ENCODE data around the gene ATF6. TPM values are rescaled to one million over a fixed set of nuclear protein-coding genes. Genes with fewer than 3 reads are reported as not detected.
"Not testable (repeated sequence)": the region's sequence is repeated elsewhere in the genome, so short reads cannot be mapped to it uniquely, and the experiment has no call there.

The ATF6 gene
- total RNA-seq, 2 donors from 2014 or later, result 14.4 to 19.8 TPM

DNA sequence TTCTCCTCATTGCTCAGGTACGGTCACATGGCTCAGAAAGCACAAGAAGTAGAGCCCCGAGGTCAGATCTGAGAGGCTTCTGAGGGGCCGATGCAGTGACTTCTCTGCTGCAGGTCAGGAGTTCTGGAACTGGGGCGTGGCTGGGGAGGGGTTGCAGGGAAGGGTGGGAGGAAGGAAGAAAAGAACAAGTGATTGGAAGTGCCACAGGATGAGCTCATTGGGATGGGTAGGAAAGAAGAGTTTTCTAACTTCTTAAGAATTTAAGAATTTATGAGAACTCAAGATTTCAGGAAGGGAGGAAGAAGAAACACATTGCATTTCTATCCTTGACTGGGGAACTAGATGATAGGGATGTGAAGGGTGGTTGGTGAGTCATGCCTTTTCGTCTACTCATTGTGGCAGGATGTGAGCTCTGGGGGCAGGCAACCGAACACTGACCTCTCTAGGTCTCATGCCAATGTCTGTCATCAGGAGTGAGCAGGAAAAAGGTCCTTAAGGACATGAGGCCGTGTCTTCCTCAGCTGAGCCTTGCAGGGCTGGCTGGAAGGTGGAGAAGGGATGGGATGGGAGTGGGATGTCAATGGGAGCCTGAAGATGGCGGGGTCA is 44.3 kb upstream of the ATF6 start:
- TF ChIP-seq, protein P1, sequence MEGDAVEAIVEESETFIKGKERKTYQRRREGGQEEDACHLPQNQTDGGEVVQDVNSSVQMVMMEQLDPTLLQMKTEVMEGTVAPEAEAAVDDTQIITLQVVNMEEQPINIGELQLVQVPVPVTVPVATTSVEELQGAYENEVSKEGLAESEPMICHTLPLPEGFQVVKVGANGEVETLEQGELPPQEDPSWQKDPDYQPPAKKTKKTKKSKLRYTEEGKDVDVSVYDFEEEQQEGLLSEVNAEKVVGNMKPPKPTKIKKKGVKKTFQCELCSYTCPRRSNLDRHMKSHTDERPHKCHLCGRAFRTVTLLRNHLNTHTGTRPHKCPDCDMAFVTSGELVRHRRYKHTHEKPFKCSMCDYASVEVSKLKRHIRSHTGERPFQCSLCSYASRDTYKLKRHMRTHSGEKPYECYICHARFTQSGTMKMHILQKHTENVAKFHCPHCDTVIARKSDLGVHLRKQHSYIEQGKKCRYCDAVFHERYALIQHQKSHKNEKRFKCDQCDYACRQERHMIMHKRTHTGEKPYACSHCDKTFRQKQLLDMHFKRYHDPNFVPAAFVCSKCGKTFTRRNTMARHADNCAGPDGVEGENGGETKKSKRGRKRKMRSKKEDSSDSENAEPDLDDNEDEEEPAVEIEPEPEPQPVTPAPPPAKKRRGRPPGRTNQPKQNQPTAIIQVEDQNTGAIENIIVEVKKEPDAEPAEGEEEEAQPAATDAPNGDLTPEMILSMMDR (conservative IDR thresholded peaks at IDR 0.05), result no peak
- H3K4me3 Mint-ChIP-seq, result no peak overlapping the region
- peaks cover 71% of the 10 kb centered on the region for H3K27me3 ChIP-seq (ENCODE audit: control insufficient read depth, insufficient read depth, low read length, poor library complexity, severe bottlenecking)
- no peaks in the 10 kb centered on the region for H3K9me3 Mint-ChIP-seq
- DNase-seq, result no peak
- H3K4me1 Mint-ChIP-seq, result peaks cover 6% of the 10 kb centered on the region
- H3K4me3 ChIP-seq (ENCODE audit: low read length), result no peak overlapping the region
- no peak overlapping the region for H3K27ac ChIP-seq (ENCODE audit: low read depth, low read length)
- 59 to 60% methylated on average over 7 to 8 of the region's 8 CpGs for WGBS, 2 experiments (ENCODE audit: insufficient coverage in 1 of 2, insufficient read length in 1 of 2)
- H3K4me1 ChIP-seq (ENCODE audit: control insufficient read depth, insufficient read depth, low read length), result no peaks in the 10 kb centered on the region
- H3K36me3 Mint-ChIP-seq (ENCODE audit: low read depth), result no peaks in the 10 kb centered on the region
- no peaks in the 10 kb centered on the region for H3K36me3 ChIP-seq (ENCODE audit: control insufficient read depth, insufficient read depth, low read length)
- peaks cover 73% of the 10 kb centered on the region for H3K27me3 Mint-ChIP-seq (ENCODE audit: insufficient read depth)
- no peaks in the 10 kb centered on the region for H3K9me3 ChIP-seq (ENCODE audit: control insufficient read depth, low read length)
- H3K9ac ChIP-seq (ENCODE audit: extremely low read depth, low read length, poor library complexity, severe bottlenecking), result no peak overlapping the region
- H3K27ac Mint-ChIP-seq, result no peak overlapping the region

DNA sequence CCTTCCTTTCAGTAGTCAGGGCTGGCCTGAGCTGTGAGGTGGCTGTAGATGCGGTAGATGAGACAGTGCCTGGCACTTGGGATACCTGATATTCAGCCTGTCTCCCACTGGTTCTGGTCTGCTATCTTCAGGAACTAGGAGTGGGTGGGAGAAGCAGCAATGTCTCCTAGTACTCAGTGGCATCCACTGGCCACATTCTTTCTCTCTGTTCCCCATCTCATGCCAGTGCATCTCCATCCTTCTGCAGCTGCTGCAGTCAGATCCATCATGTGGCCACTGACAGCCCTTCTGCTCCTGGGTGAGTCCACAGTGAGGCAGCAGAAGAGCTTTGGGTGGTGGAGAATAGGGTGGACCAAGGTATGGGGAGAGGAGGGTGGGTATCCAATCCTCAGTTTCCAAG is 43.7 kb upstream of the ATF6 start:
- Histone ChIP-seq H3K9me3 (ENCODE audit: control insufficient read depth, low read length) (no peaks in the 10 kb centered on the region), H3K4me3 (ENCODE audit: low read length) (no peak overlapping the region), H3K36me3 (ENCODE audit: control insufficient read depth, insufficient read depth, low read length) (no peaks in the 10 kb centered on the region), H3K27me3 (ENCODE audit: control insufficient read depth, insufficient read depth, low read length, poor library complexity, severe bottlenecking) (peaks cover 68% of the 10 kb centered on the region), H3K4me1 (ENCODE audit: control insufficient read depth, insufficient read depth, low read length) (no peaks in the 10 kb centered on the region), H3K27ac (ENCODE audit: low read depth, low read length) (no peak overlapping the region), H3K9ac (ENCODE audit: extremely low read depth, low read length, poor library complexity, severe bottlenecking) (no peak overlapping the region)
- Mint-ChIP-seq H3K36me3 (ENCODE audit: low read depth) (no peaks in the 10 kb centered on the region), H3K27me3 (ENCODE audit: insufficient read depth) (peaks cover 69% of the 10 kb centered on the region), H3K4me3 (no peak overlapping the region), H3K4me1 (peaks cover 6% of the 10 kb centered on the region), H3K27ac (no peak overlapping the region), H3K9me3 (no peaks in the 10 kb centered on the region)
- TF ChIP-seq, protein P1 (conservative IDR thresholded peaks at IDR 0.05), result no peak
- WGBS, 2 experiments (ENCODE audit: insufficient coverage in 1 of 2, insufficient read length in 1 of 2), result 96 to 100% methylated on average over 1 of the region's 1 CpG
- no peak for DNase-seq

DNA sequence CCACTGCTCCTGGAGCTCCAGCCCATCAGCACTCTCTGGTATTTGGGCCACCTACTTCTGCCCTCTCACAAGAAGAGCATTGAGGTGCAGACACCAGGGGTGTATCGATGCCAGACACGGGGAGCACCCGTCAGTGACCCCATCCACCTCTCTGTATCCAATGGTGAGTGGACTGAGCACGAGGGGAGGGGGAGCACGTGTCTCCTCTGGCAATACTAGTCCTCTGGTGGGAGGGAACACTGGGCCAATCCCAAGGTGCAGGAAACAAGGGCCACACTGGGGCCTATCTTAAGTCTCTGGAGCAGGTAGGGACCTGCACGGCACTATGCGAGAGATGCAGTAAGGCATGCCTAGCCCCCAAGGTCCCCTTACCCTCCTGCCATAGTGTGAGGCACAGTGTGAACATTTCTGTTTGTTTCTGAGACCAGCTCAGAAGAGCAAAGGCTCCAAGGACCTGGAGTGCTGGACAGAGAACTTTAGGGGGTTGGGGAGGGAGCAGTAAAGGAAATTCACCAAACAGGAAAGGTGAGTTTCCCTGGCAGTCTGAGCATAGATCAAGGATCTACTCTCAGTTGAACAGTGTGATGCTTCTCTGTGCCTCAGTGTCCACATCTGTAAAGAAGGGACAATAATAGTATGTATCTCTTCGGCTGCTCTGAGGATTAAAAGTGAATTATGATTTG is 42.5 kb upstream of the ATF6 start:
- no peak for DNase-seq
- H3K36me3 Mint-ChIP-seq (ENCODE audit: low read depth), result no peaks in the 10 kb centered on the region
- no peaks in the 10 kb centered on the region for H3K36me3 ChIP-seq (ENCODE audit: control insufficient read depth, insufficient read depth, low read length)
- peaks cover 6% of the 10 kb centered on the region for H3K4me1 Mint-ChIP-seq
- TF ChIP-seq, protein P1 (conservative IDR thresholded peaks at IDR 0.05), result no peak
- H3K4me3 Mint-ChIP-seq, result no peak overlapping the region
- no peak overlapping the region for H3K27ac Mint-ChIP-seq
- H3K27me3 ChIP-seq (ENCODE audit: control insufficient read depth, insufficient read depth, low read length, poor library complexity, severe bottlenecking), result peaks cover 78% of the 10 kb centered on the region
- H3K9me3 Mint-ChIP-seq, result no peaks in the 10 kb centered on the region
- H3K4me1 ChIP-seq (ENCODE audit: control insufficient read depth, insufficient read depth, low read length), result no peaks in the 10 kb centered on the region
- peaks cover 78% of the 10 kb centered on the region for H3K27me3 Mint-ChIP-seq (ENCODE audit: insufficient read depth)
- no peak overlapping the region for H3K9ac ChIP-seq (ENCODE audit: extremely low read depth, low read length, poor library complexity, severe bottlenecking)
- no peaks in the 10 kb centered on the region for H3K9me3 ChIP-seq (ENCODE audit: control insufficient read depth, low read length)
- H3K27ac ChIP-seq (ENCODE audit: low read depth, low read length), result no peak overlapping the region
- no peak overlapping the region for H3K4me3 ChIP-seq (ENCODE audit: low read length)
- 88 to 95% methylated on average over 4 to 8 of the region's 8 CpGs for WGBS, 2 experiments (ENCODE audit: insufficient coverage in 1 of 2, insufficient read length in 1 of 2)

DNA sequence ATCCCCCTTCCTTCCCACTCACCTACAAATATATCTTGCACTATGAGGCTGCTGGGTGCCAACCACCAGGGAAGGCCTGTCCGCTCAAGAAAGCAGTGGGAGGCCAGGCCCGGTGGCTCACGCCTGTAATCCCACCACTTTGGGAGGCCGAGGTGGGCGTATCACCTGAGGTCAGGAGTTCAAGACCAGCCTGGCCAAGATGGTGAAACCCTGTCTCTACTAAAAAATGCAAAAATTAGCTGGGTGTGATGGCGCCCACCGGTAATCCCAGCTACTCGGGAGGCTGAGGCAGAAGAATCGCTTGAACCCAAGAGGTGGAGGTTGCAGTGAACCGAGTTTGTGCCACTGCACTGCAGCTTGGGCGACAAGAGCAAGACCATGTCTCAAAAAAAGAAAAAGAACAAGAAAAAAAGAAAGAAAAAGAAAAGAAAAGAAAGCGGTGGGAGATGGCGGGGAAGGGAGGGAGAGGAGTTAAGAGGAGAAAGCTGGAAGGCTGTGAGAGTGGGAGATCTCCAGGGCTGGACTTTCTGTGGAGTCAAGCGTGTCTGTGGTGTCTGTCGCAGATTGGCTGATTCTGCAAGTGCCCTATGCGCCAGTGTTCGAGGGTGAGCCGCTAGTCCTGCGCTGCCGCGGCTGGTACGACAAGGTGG is 40.7 kb upstream of the ATF6 start:
- peaks cover 83% of the 10 kb centered on the region for H3K27me3 ChIP-seq (ENCODE audit: control insufficient read depth, insufficient read depth, low read length, poor library complexity, severe bottlenecking)
- WGBS, 2 experiments (ENCODE audit: insufficient coverage in 1 of 2, insufficient read length in 1 of 2), result 53 to 59% methylated on average over 20 to 22 of the region's 22 CpGs
- not testable (repeated sequence) for H3K4me1 Mint-ChIP-seq; H3K9ac ChIP-seq (ENCODE audit: extremely low read depth, low read length, poor library complexity, severe bottlenecking); H3K9me3 Mint-ChIP-seq; H3K4me1 ChIP-seq (ENCODE audit: control insufficient read depth, insufficient read depth, low read length); H3K27ac ChIP-seq (ENCODE audit: low read depth, low read length); H3K36me3 ChIP-seq (ENCODE audit: control insufficient read depth, insufficient read depth, low read length); DNase-seq; H3K9me3 ChIP-seq (ENCODE audit: control insufficient read depth, low read length); H3K36me3 Mint-ChIP-seq (ENCODE audit: low read depth); H3K27ac Mint-ChIP-seq
- Mint-ChIP-seq H3K27me3 (ENCODE audit: insufficient read depth) (peaks cover 86% of the 10 kb centered on the region), H3K4me3 (peak overlapping the region; percentile 69)
- peak overlapping the region; percentile 87 for H3K4me3 ChIP-seq (ENCODE audit: low read length)
